ENCODE measurements around the gene CBLIF.

DNA sequence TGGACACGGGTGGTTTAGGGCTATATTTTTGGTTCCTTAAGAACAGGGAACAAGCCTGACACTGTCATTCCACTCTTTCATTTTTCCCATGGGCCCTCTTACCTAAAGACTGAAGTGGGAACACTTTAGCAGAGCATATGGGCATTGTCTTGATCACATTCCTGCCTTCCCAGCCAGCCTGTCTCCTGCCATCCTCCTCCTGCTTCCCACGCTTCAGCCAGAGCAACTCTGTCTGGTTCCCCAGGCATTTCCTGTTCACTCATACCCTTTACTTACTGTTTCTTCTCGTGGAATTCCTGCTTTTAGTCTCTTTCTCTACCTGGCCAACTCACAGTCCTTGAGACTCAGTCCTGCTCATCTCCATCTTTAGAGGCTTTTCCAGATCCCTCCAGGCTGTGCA, 57.5 kb downstream of the CBLIF start:
- TF ChIP-seq CTCF (conservative IDR thresholded peaks at IDR 0.05 in 1 of 2, IDR thresholded peaks at IDR 0.05 in 1 of 2; ENCODE audit: low read depth in 1 of 2, low read length in 2 of 2), result no peak
- TF ChIP-seq EZH2 (IDR thresholded peaks at IDR 0.05; ENCODE audit: low read length, missing control alignments), result no peak
